MM.1S (cell line): ENCODE measurements around the gene ITGA11.

Source experiments
- CTCF ChIP-seq: fragments of 300-600 bp; sonication (generic); IDR thresholded peaks from 2 replicates; pipeline ENCODE4 v1.5.1; 2016; ENCODE audit warnings: antibody characterized with exemption, low read length, mixed read lengths
- EZH2 ChIP-seq: fragments of 300-600 bp; sonication (generic); optimal IDR thresholded peaks from 2 replicates; pipeline ENCODE3; 2017; ENCODE audit warnings: low read depth, mild to moderate bottlenecking, antibody characterized with exemption, low read length, mixed read lengths

- no peak for TF ChIP-seq CTCF
- TF ChIP-seq EZH2 = no peak
Observed at GRCh38 chr15:68429691-68430470, 2.1 kb downstream of the ITGA11 start.
